Hepatocyte (in vitro differentiated cells): ENCODE data around the gene TNPO3.

ENCODE experiments used
- CTCF ChIP-seq: fragments of 200-600 bp; sonication (generic); IDR thresholded peaks from 2 replicates; pipeline ENCODE4 v1.5.1; 2016; ENCODE audit warnings: antibody characterized with exemption, mild to moderate bottlenecking; ENCODE audit not compliant: poor library complexity
- EZH2 ChIP-seq: fragments of 200-600 bp; sonication (generic); IDR thresholded peaks from 2 replicates; pipeline ENCODE4 v1.6.1; 2016; ENCODE audit warnings: antibody characterized with exemption, mild to moderate bottlenecking, borderline replicate concordance
- EZH2phosphoT487 ChIP-seq: fragments of 200-600 bp; sonication (generic); IDR thresholded peaks from one replicate; pipeline ENCODE4 v1.6.1; 2018; ENCODE audit warnings: antibody characterized with exemption, mild to moderate bottlenecking, low read depth, moderate library complexity; ENCODE audit not compliant: unreplicated experiment, severe bottlenecking

GRCh38 chr7:128923411-128923800, 131.5 kb downstream of the TNPO3 start:
- no peak for TF ChIP-seq EZH2
- no peak for TF ChIP-seq CTCF
- TF ChIP-seq EZH2phosphoT487: no peak
